Suprapubic skin (tissue), 4 donors: ENCODE measurements around the gene KAT2B. TPM values are rescaled to one million over a fixed set of nuclear protein-coding genes. Genes with fewer than 3 reads are reported as not detected.

ENCODE experiments used
- DNase-seq, 2 donors: peaks; one replicate each; pipeline ENCODE4 v3.0.0-alpha.2; 2019; ENCODE audit warnings: low spot score in 2 of 2
- H3K27ac ChIP-seq: fragments of 200-600 bp; sonication (generic); one replicate; pipeline ENCODE4 v1.5.1; 2019
- H3K27me3 ChIP-seq: fragments of 200-600 bp; sonication (generic); one replicate; pipeline ENCODE4 v1.5.1; 2019
- H3K36me3 ChIP-seq: fragments of 200-600 bp; sonication (generic); one replicate; pipeline ENCODE4 v1.5.1; 2019
- H3K4me1 ChIP-seq: fragments of 200-600 bp; sonication (generic); one replicate; pipeline ENCODE4 v1.5.1; 2019
- H3K4me3 ChIP-seq: fragments of 200-600 bp; sonication (generic); one replicate; pipeline ENCODE4 v1.5.1; 2019; ENCODE audit warnings: mild to moderate bottlenecking
- H3K9me3 ChIP-seq: fragments of 200-600 bp; sonication (generic); one replicate; pipeline ENCODE4 v1.5.1; 2019
- EP300 ChIP-seq: sonication (generic); formaldehyde crosslinking; IDR thresholded peaks from one replicate; pipeline ENCODE4 v1.6.1; 2017; ENCODE audit warnings: antibody characterized with exemption
- POLR2A ChIP-seq, 2 donors: fragments of 450-650 bp; IDR thresholded peaks; one replicate each; pipeline ENCODE4 v1.6.1; 2017; ENCODE audit warnings: antibody characterized with exemption in 2 of 2, mild to moderate bottlenecking in 2 of 2, moderate library complexity in 2 of 2
- POLR2AphosphoS5 ChIP-seq, 3 donors: sonication (generic); formaldehyde crosslinking; IDR thresholded peaks; one replicate each; pipeline ENCODE4 v1.6.1; 2017; ENCODE audit warnings: antibody characterized with exemption in 3 of 3
- WGBS: methylation state at CpG from one replicate; pipeline ENCODE4 v1.1.5; 2018; 5-methylcytosine and 5-hydroxymethylcytosine counted together
- total RNA-seq, 4 donors: library from RNA; depleted of rRNA; stranded (reverse); fragments of >200 nt; gene quantifications; one replicate each; pipeline ENCODE4 v1.1.0, GENCODE V29; 2016
- TF ChIP-seq, protein P1 (sequence below), 2 donors: fragments of 200-600 bp in 1 of 2; fragments of 450-650 bp in 1 of 2; sonication (generic) in 1 of 2; IDR thresholded peaks; one replicate each; pipeline ENCODE4 v1.5.1; 2016 to 2019; ENCODE audit warnings: antibody characterized with exemption in 2 of 2, mild to moderate bottlenecking in 1 of 2, moderate library complexity in 1 of 2

The KAT2B gene
- total RNA-seq, 4 donors from 2014 or later, result 35.7 to 63.7 (median 40.2) TPM

DNA sequence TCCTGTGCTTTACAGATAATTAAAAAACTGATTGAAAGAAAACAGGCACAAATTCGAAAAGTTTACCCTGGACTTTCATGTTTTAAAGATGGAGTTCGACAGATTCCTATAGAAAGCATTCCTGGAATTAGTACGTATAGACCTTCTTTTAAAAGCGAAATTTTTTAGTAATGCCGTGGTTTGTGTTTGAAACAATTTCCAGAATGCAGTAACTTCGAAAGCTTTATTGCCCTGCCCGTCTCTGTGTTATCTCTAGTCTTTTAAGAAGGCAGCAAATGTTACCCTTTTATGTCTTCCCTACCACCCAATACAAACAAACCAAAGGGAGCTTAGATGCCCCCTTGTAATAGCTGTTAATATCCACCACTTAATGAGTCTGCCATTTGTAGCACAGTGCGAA is 106.1 kb downstream of the KAT2B start:
- peaks cover 3% of the 10 kb centered on the region for H3K4me1 ChIP-seq
- DNase-seq, result no peak
- H3K27ac ChIP-seq, result no peak overlapping the region
- no peaks in the 10 kb centered on the region for H3K27me3 ChIP-seq
- TF ChIP-seq POLR2A (IDR thresholded peaks at IDR 0.05) (no peak), EP300 (no peak), POLR2AphosphoS5 (IDR thresholded peaks at IDR 0.05) (no peak)
- TF ChIP-seq, protein P1, sequence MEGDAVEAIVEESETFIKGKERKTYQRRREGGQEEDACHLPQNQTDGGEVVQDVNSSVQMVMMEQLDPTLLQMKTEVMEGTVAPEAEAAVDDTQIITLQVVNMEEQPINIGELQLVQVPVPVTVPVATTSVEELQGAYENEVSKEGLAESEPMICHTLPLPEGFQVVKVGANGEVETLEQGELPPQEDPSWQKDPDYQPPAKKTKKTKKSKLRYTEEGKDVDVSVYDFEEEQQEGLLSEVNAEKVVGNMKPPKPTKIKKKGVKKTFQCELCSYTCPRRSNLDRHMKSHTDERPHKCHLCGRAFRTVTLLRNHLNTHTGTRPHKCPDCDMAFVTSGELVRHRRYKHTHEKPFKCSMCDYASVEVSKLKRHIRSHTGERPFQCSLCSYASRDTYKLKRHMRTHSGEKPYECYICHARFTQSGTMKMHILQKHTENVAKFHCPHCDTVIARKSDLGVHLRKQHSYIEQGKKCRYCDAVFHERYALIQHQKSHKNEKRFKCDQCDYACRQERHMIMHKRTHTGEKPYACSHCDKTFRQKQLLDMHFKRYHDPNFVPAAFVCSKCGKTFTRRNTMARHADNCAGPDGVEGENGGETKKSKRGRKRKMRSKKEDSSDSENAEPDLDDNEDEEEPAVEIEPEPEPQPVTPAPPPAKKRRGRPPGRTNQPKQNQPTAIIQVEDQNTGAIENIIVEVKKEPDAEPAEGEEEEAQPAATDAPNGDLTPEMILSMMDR (IDR thresholded peaks at IDR 0.05), result no peak
- 94% methylated on average over 8 of the region's 8 CpGs for WGBS
- peaks cover 25% of the 10 kb centered on the region for H3K36me3 ChIP-seq
- no peaks in the 10 kb centered on the region for H3K9me3 ChIP-seq
- H3K4me3 ChIP-seq, result no peak overlapping the region

DNA sequence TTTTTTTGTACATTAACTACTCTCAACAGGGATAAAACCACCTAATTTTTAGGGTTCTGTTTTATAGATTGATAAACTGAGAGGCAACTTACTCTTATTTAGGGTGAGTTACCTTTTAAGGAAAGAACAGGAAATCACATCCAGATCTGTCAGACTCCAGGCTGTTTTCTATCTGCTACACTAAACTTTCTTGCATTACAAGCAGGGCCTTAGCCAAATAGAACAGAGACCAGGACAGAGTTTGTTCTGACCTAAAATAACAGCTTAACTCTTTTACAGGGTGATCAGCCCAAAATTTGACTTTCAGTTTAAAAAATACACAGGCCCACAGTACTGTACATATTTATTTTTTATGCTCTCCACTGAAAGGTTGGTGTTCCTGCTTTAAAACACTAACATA is 107.1 kb downstream of the KAT2B start:
- TF ChIP-seq POLR2A (IDR thresholded peaks at IDR 0.05) (no peak), POLR2AphosphoS5 (IDR thresholded peaks at IDR 0.05) (no peak), EP300 (no peak)
- TF ChIP-seq, protein P1 (IDR thresholded peaks at IDR 0.05), result no peak
- DNase-seq, result no peak
- no peaks in the 10 kb centered on the region for H3K4me1 ChIP-seq
- H3K36me3 ChIP-seq, result peaks cover 24% of the 10 kb centered on the region
- no peak overlapping the region for H3K27ac ChIP-seq
- H3K27me3 ChIP-seq, result no peaks in the 10 kb centered on the region
- no peak overlapping the region for H3K4me3 ChIP-seq
- H3K9me3 ChIP-seq, result no peaks in the 10 kb centered on the region

DNA sequence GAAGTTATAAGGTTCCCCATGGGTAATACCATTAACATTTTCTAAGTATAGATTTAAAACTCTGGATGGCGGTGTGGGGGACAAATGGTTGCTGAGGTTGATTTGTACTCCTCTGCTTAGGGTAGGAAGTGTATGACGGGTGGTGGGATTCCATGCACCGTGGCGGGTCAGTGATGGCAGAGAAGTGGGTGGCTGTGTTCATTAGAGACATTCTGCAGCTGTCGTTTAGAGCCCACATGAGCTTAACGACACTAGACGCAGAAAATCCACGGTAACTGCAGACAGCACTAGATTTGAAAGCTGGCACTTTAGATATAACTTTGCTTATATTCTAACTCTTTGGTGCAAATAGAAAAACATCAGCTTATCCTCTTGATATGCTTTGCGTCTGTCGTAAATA is 108.2 kb downstream of the KAT2B start:
- TF ChIP-seq POLR2AphosphoS5 (IDR thresholded peaks at IDR 0.05), result no peak
- TF ChIP-seq, protein P1 (IDR thresholded peaks at IDR 0.05), result no peak
- no peak for TF ChIP-seq POLR2A (IDR thresholded peaks at IDR 0.05)
- WGBS, result 94% methylated on average over 10 of the region's 10 CpGs
- no peak overlapping the region for H3K4me3 ChIP-seq
- no peaks in the 10 kb centered on the region for H3K27me3 ChIP-seq
- no peaks in the 10 kb centered on the region for H3K9me3 ChIP-seq
- H3K27ac ChIP-seq, result no peak overlapping the region
- no peak for DNase-seq
- no peaks in the 10 kb centered on the region for H3K4me1 ChIP-seq
- peaks cover 24% of the 10 kb centered on the region for H3K36me3 ChIP-seq

DNA sequence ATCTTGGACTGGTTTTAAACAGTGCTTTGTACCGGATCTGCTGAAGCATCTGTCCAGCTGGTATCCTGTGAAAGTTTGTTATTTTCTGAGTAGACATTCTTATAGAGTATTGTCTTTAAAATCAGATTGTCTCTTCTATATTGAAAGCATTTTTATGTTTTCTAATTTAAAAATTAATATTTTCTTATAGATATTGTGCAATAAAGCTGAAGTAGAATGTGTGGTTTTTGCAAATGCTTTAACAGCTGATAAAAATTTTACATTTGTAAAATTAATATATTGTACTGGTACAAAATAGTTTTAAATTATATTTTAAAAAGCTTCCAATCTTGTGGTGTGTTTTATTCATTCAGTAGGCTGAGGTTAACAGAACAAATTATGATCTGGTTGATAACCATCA is 113.8 kb downstream of the KAT2B start:
- TF ChIP-seq POLR2A (IDR thresholded peaks at IDR 0.05) (no peak), EP300 (no peak), POLR2AphosphoS5 (IDR thresholded peaks at IDR 0.05) (no peak)
- TF ChIP-seq, protein P1 (IDR thresholded peaks at IDR 0.05), result no peak

DNA sequence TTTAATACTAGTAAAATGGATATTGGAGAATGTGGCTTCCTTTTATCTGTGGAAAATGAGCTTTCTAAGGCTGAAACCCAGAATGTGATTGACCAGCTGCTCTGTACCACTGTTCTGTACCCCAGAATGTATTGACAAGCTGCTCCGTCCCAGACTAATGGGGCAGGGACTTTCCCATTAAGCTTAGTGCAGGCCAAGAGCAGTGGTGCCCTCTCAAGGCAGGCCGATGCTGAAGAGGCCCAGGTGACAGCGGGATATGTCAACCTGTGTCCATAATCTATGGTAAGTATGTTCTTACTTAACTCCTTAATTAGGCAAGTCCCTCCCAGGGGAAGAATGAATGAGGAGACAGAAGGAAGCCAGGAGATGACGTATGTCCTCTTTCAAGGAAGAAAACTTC is 114.7 kb downstream of the KAT2B start:
- Histone ChIP-seq H3K36me3 (peaks cover 9% of the 10 kb centered on the region), H3K9me3 (no peaks in the 10 kb centered on the region), H3K27me3 (no peaks in the 10 kb centered on the region), H3K4me1 (no peaks in the 10 kb centered on the region), H3K4me3 (no peak overlapping the region), H3K27ac (no peak overlapping the region)
- no peak for TF ChIP-seq POLR2AphosphoS5 (IDR thresholded peaks at IDR 0.05)
- TF ChIP-seq POLR2A (IDR thresholded peaks at IDR 0.05), result no peak
- DNase-seq, result no peak
- WGBS, result 92% methylated on average over 4 of the region's 4 CpGs

More for the DNA sequence above, 113.8 kb downstream of the KAT2B start:
- Histone ChIP-seq H3K9me3 (no peaks in the 10 kb centered on the region), H3K4me1 (no peaks in the 10 kb centered on the region), H3K4me3 (no peak overlapping the region), H3K27ac (no peak overlapping the region), H3K36me3 (peaks cover 15% of the 10 kb centered on the region), H3K27me3 (no peaks in the 10 kb centered on the region)
- 96% methylated on average over 1 of the region's 1 CpG for WGBS
- no peak for DNase-seq

DNA sequence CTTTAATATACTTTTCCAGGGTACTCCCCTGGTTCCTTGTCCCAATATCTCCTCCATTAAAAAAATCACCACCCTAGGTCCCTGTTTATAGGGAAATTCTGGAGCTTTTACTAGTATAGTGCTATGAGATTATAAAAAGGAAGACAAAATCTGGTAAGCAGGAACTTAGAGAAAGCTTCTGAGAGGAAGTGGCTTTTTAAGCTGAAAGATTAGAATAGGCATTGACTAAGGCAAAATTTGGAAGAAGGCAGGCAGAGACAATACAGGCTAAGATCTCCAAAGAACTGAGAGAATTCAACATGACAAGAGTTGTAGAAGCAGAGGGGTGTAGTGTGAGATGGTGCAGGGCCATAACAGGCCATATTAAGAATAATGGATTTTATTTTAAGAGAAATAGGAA is 120.0 kb downstream of the KAT2B start:
- TF ChIP-seq EP300 (no peak), POLR2A (IDR thresholded peaks at IDR 0.05) (no peak)
- Histone ChIP-seq H3K4me3 (no peak overlapping the region), H3K27me3 (no peaks in the 10 kb centered on the region), H3K27ac (no peak overlapping the region), H3K36me3 (no peaks in the 10 kb centered on the region), H3K9me3 (no peaks in the 10 kb centered on the region), H3K4me1 (no peaks in the 10 kb centered on the region)
- DNase-seq, result no peak
